A549 (cell line): Measurements from ENCODE around the gene PER1.

Source experiments
- BHLHE40 ChIP-seq: IDR thresholded peaks from 2 replicates; pipeline ENCODE4 v1.6.1; 2012; ENCODE audit warnings: low read depth, low read length, inconsistent platforms
- CBX2 ChIP-seq: fragments of 200-600 bp; sonication (generic); IDR thresholded peaks from 2 replicates; pipeline ENCODE4 v1.6.1; 2016; ENCODE audit warnings: low read depth, mild to moderate bottlenecking, borderline replicate concordance
- CEBPB ChIP-seq, 2 experiments: fragments of >200 bp in 1 of 2; sonication (Bioruptor Twin) in 1 of 2; formaldehyde crosslinking in 1 of 2; IDR thresholded peaks; 2 replicates each; pipeline ENCODE4 v1.6.1; 2012 to 2016
- CTCF ChIP-seq: fragments of >200 bp; sonication (Bioruptor Twin); formaldehyde crosslinking; IDR thresholded peaks from 3 replicates; pipeline ENCODE4 v1.5.1; 2016
- EP300 ChIP-seq, 2 experiments: fragments of >200 bp; sonication (Bioruptor Twin); formaldehyde crosslinking; IDR thresholded peaks; 2 replicates in 1 of 2; 3 replicates in 1 of 2; pipeline ENCODE4 v1.6.1; 2016 to 2017
- ESRRA ChIP-seq: fragments of 150-350 bp; IDR thresholded peaks from 2 replicates; pipeline ENCODE4 v1.6.1; 2014; ENCODE audit warnings: mild to moderate bottlenecking, low read length, borderline replicate concordance
- JUN ChIP-seq, 2 experiments: fragments of >200 bp; sonication (Bioruptor Twin); formaldehyde crosslinking; IDR thresholded peaks; 2 replicates in 1 of 2; 3 replicates in 1 of 2; pipeline ENCODE4 v1.6.1; 2016 to 2017
- JUNB ChIP-seq: fragments of >200 bp; sonication (Bioruptor Twin); formaldehyde crosslinking; IDR thresholded peaks from 2 replicates; pipeline ENCODE4 v1.6.1; 2016
- MAX ChIP-seq: IDR thresholded peaks from 2 replicates; pipeline ENCODE4 v1.6.1; 2012
- MAZ ChIP-seq: fragments of 150-350 bp; IDR thresholded peaks from 2 replicates; pipeline ENCODE4 v1.6.1; 2014; ENCODE audit warnings: antibody characterized with exemption, low read depth, low read length, borderline replicate concordance
- POLR2A ChIP-seq: IDR thresholded peaks from 2 replicates; pipeline ENCODE4 v1.6.1; 2012; ENCODE audit warnings: mild to moderate bottlenecking, low read length
- SMC3 ChIP-seq: fragments of >200 bp; sonication (Bioruptor Twin); formaldehyde crosslinking; IDR thresholded peaks from 3 replicates; pipeline ENCODE4 v1.6.1; 2018; ENCODE audit warnings: inconsistent platforms

GRCh38 chr17:8162233-8162996, 10.2 kb upstream of the PER1 start, which contains the start of gene VAMP2:
- TF ChIP-seq CBX2 (no peak), JUN (IDR thresholded peaks at IDR 0.05) (peak; percentile 86 to 93; a peak in 4 of 5 replicates), MAX (peak; percentile 33; the same call in 1 of the 2 replicates), BHLHE40 (no peak), POLR2A (peak; percentile 89), MAZ (no peak), SMC3 (no peak), CTCF (no peak), EP300 (IDR thresholded peaks at IDR 0.05) (no peak), ESRRA (no peak), JUNB (no peak), CEBPB (IDR thresholded peaks at IDR 0.05) (no peak)
